Lower leg skin (tissue), 4 donors: ENCODE results near the gene CLIC4. TPM values are rescaled to one million over a fixed set of nuclear protein-coding genes. Genes with fewer than 3 reads are reported as not detected.

Source experiments
- DNase-seq, 2 donors: peaks; one replicate each; pipeline ENCODE4 v3.0.0-alpha.2; 2019; ENCODE audit warnings: low spot score in 2 of 2
- H3K4me3 ChIP-seq: fragments of 200-600 bp; sonication (generic); 2 replicates; pipeline ENCODE4 v1.5.1; 2017; ENCODE audit warnings: mild to moderate bottlenecking, low read depth; ENCODE audit not compliant: poor library complexity, severe bottlenecking
- CTCF ChIP-seq, 3 donors: fragments of 450-650 bp; IDR thresholded peaks; one replicate each; pipeline ENCODE4 v1.5.1; 2016; ENCODE audit warnings: antibody characterized with exemption in 3 of 3, mild to moderate bottlenecking in 3 of 3, moderate library complexity in 2 of 3
- POLR2A ChIP-seq, 2 donors: fragments of 450-650 bp; IDR thresholded peaks; one replicate each; pipeline ENCODE4 v1.6.1; 2016 to 2017; ENCODE audit warnings: antibody characterized with exemption in 2 of 2, mild to moderate bottlenecking in 1 of 2, moderate library complexity in 1 of 2
- WGBS, 2 donors: methylation state at CpG; one replicate each; pipeline ENCODE4 v1.1.5; 2018; 5-methylcytosine and 5-hydroxymethylcytosine counted together
- intact Hi-C: fragments of 100-400 bp; cut with DNase I; formaldehyde crosslinking; loops from one replicate; pipeline ENCODE4 v1.15.0; 2023; ENCODE audit warnings: low total_unique reads
- total RNA-seq, 4 donors: library from RNA; depleted of rRNA; stranded (reverse); fragments of >200 nt; gene quantifications; one replicate each; pipeline ENCODE4 v1.1.0, GENCODE V29; 2016

CLIC4 gene
- total RNA-seq, 4 donors from 2014 or later = 32.0 to 97.3 (median 60.7) TPM

DNA sequence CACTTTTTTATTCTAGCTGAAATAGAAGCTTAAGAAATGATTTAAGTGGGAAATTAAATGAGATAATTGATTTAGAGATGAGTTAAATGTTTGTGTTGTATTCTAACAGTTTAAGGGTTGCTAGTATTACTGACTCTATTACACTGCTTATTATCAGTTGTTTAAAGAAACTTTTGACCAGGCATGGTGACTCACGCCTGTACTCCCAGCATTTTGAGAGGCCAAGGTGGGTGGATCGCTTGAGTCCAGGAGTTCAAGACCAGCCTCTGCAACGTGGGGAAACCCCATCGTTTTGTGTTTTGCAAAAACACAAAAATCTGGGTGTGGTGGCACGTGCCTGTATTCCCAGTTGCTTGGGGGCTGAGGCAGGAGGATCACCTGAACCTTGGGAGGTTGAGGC lies 14.2 kb downstream of the CLIC4 start:
- no peak overlapping the region for H3K4me3 ChIP-seq
- TF ChIP-seq CTCF (IDR thresholded peaks at IDR 0.05) = no peak
- no peak for TF ChIP-seq POLR2A (IDR thresholded peaks at IDR 0.05)
- DNase-seq = no peak
- intact Hi-C loops = no loop called here
- WGBS, 2 donors = 78 to 85% methylated on average over 5 of the region's 5 CpGs

DNA sequence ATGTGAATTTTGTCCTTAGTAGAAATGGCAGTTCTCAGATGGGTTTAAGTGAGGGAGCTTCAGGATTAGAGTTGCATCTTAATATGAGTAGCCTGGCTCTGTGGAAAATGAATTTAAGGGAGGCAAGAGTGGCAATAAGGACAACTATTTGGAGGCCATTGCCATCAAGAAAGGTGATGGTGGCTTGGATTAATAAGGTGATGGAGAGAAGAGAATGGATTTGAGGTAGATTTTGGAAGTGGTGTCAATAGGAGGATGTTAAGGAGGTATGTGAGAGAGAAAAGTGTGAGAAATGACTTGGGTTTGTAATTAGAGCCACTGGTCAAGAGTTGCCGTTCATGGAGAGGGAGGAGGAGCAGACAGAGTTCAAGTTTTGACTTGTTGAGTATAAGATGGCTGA lies 16.3 kb downstream of the CLIC4 start:
- H3K4me3 ChIP-seq = no peak overlapping the region
- DNase-seq = no peak
- intact Hi-C loops = no loop called here
- no peak for TF ChIP-seq POLR2A (IDR thresholded peaks at IDR 0.05)
- no peak for TF ChIP-seq CTCF (IDR thresholded peaks at IDR 0.05)
- WGBS, 2 donors = 50 to 78% methylated on average over 1 of the region's 1 CpG

- no peak for DNase-seq
- TF ChIP-seq POLR2A (IDR thresholded peaks at IDR 0.05) = no peak
- TF ChIP-seq CTCF (IDR thresholded peaks at IDR 0.05) = no peak
- WGBS, 2 donors = 74 to 90% methylated on average over 3 of the region's 3 CpGs
- intact Hi-C loops = no loop called here
- H3K4me3 ChIP-seq = no peak overlapping the region
Measured at GRCh38 chr1:24762133-24762676, 17.0 kb downstream of the CLIC4 start.

- no peak overlapping the region for H3K4me3 ChIP-seq
- 89 to 95% methylated on average over 3 of the region's 3 CpGs for WGBS, 2 donors
- TF ChIP-seq POLR2A (IDR thresholded peaks at IDR 0.05) (no peak), CTCF (IDR thresholded peaks at IDR 0.05) (no peak)
- DNase-seq = no peak
- intact Hi-C loops = no loop called here
Measured at GRCh38 chr1:24763671-24764070, 18.4 kb downstream of the CLIC4 start.

DNA sequence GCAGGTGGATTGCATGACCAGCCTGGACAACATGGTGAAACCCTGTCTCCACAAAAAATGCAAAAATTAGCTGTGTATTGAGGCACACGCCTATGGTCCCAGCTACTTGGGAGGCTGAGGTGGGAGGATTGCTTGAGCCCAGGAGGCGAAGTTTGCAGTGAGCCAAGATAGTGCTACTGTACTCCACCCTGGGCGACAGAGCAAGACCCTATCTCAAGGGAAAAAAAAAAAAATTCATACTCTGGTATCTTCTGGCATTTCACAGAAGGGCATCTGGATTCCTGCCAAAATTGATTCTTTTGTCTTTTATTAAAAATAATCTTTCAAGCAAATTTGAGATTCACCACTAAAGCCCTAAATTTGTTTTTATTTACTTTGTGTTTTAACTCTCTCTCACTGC lies 19.2 kb downstream of the CLIC4 start:
- DNase-seq = no peak
- no peak overlapping the region for H3K4me3 ChIP-seq
- WGBS, 2 donors = 77 to 81% methylated on average over 3 of the region's 3 CpGs
- TF ChIP-seq CTCF (IDR thresholded peaks at IDR 0.05) (no peak), POLR2A (IDR thresholded peaks at IDR 0.05) (no peak)
- intact Hi-C loops = no loop called here

- H3K4me3 ChIP-seq = no peak overlapping the region
- WGBS, 2 donors = 43 to 63% methylated on average over 1 of the region's 1 CpG
- no peak for DNase-seq
- intact Hi-C loops = no loop called here
- no peak for TF ChIP-seq POLR2A (IDR thresholded peaks at IDR 0.05)
- TF ChIP-seq CTCF (IDR thresholded peaks at IDR 0.05) = no peak
Measured at GRCh38 chr1:24764848-24765247, 19.6 kb downstream of the CLIC4 start.
